GM19468 (cell line): ENCODE results near the gene B9D1.
A peak's percentile ranks its signal among the peaks of the same experiment; 100 is the strongest.

Experiments
- ATAC-seq: cut with Tn5 transposase; IDR thresholded peaks from one replicate; pipeline ENCODE4 v1.9.1; 2021; ENCODE audit warnings: mild to moderate bottlenecking, moderate library complexity, moderate number of reproducible peaks; ENCODE audit not compliant: unreplicated experiment; ENCODE audit errors: extremely low read depth

B9D1 gene

GRCh38 chr17:19362277-19363113, at the start of gene B9D1:
Gene B9D1 (minus strand): TSS chr17:19362723. CDS start chr17:19362569, 154 bp downstream.
- peak; percentile 67 for ATAC-seq

- no peak for ATAC-seq
These were observed 49.1 kb upstream of the B9D1 start for GRCh38 chr17:19411631-19412030.

GRCh38 chr17:19410875-19411620, 48.5 kb upstream of the B9D1 start, which contains the start of gene RNF112:
Gene RNF112 (plus strand): TSS chr17:19411232. CDS start chr17:19411409, 177 bp downstream.
- ATAC-seq: no peak

GRCh38 chr17:19410091-19410490, 47.6 kb upstream of the B9D1 start:
- ATAC-seq: no peak

GRCh38 chr17:19409509-19409908, 47.0 kb upstream of the B9D1 start:
- ATAC-seq: no peak

GRCh38 chr17:19409066-19409465, 46.5 kb upstream of the B9D1 start:
- no peak for ATAC-seq

GRCh38 chr17:19408346-19408710, 45.8 kb upstream of the B9D1 start:
- no peak for ATAC-seq

- ATAC-seq: no peak
These were observed 45.2 kb upstream of the B9D1 start for GRCh38 chr17:19407601-19408345.

- no peak for ATAC-seq
These were observed 42.6 kb upstream of the B9D1 start for GRCh38 chr17:19405114-19405513.

- ATAC-seq: no peak
These were observed 41.7 kb upstream of the B9D1 start for GRCh38 chr17:19404264-19404663.

- ATAC-seq: no peak
These were observed 40.5 kb upstream of the B9D1 start for GRCh38 chr17:19403021-19403420.

- ATAC-seq: no peak
These were observed 39.6 kb upstream of the B9D1 start for GRCh38 chr17:19402171-19402570.

GRCh38 chr17:19401321-19402010, 38.9 kb upstream of the B9D1 start:
- no peak for ATAC-seq

GRCh38 chr17:19399750-19400450, 37.4 kb upstream of the B9D1 start:
- ATAC-seq: no peak

GRCh38 chr17:19398301-19399181, 36.0 kb upstream of the B9D1 start:
- ATAC-seq: no peak

GRCh38 chr17:19397556-19398041, 35.1 kb upstream of the B9D1 start:
- no peak for ATAC-seq

- no peak for ATAC-seq
These were observed 29.8 kb upstream of the B9D1 start for GRCh38 chr17:19392303-19392702.

GRCh38 chr17:19391432-19391831, 28.9 kb upstream of the B9D1 start:
- no peak for ATAC-seq
